ENCODE results near the gene POU6F2.

- TF ChIP-seq CTCF (IDR thresholded peaks at IDR 0.05) (no peak), POLR2A (IDR thresholded peaks at IDR 0.05) (no peak)
Observed at GRCh38 chr7:39127058-39127457, 149.3 kb downstream of the POU6F2 start.

Measured in suprapubic skin (tissue), 3 donors.